Kidney epithelial cell (primary cell): ENCODE measurements around the gene CCN5. TPM values are rescaled to one million over a fixed set of nuclear protein-coding genes. Genes with fewer than 3 reads are reported as not detected.

Experiments used
- DNase-seq: peaks from one replicate; pipeline ENCODE4 v3.0.0-alpha.2; 2010; ENCODE audit warnings: low read depth
- H3K27me3 ChIP-seq: 2 replicates; pipeline ENCODE4 v1.6.0; 2011; ENCODE audit warnings: low read length; ENCODE audit not compliant: control insufficient read depth, insufficient read depth
- H3K36me3 ChIP-seq: 2 replicates; pipeline ENCODE4 v1.5.1; 2011; ENCODE audit warnings: low read length; ENCODE audit not compliant: control insufficient read depth, insufficient read depth
- H3K4me3 ChIP-seq: 2 replicates; pipeline ENCODE4 v1.5.1; 2011; ENCODE audit warnings: low read depth, mild to moderate bottlenecking, control low read depth, low read length
- total RNA-seq: library from RNA; depleted of rRNA; stranded (reverse); fragments of >200 nt; gene quantifications from 2 replicates; pipeline ENCODE4 v1.2.3, GENCODE V29; 2015
- TF ChIP-seq, protein P1 (sequence below): IDR thresholded peaks from 2 replicates; pipeline ENCODE4 v1.5.1; 2011; ENCODE audit warnings: mild to moderate bottlenecking, moderate library complexity, low read length, control low read depth, inconsistent platforms; ENCODE audit not compliant: insufficient read depth, poor library complexity, severe bottlenecking

The CCN5 gene
- total RNA-seq, 1 donor from 2014 or later: not detected

DNA sequence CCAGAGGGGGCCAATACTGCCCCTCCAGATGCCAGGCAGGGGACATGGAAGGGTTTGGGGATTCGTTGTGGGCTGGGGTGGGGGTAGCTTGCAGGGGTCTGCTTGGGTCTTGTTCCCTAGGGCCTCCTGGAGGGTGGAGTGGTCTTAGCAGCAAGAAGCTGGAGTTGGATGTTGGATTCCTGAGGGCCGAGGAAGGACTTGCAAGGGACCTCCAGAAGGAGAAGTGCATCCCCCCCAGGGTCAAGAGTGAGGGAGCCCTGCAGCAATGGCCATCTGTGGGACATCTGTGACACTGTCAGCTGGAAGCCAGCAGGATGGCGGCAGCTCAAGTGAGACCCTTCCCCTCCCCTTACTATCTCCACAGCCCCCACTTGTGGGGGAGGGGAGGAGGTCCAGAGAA, 25.4 kb upstream of the CCN5 start:
- DNase-seq: no peak
- Histone ChIP-seq H3K4me3 (no peak overlapping the region), H3K27me3 (no peaks in the 10 kb centered on the region), H3K36me3 (no peaks in the 10 kb centered on the region)
- TF ChIP-seq, protein P1, sequence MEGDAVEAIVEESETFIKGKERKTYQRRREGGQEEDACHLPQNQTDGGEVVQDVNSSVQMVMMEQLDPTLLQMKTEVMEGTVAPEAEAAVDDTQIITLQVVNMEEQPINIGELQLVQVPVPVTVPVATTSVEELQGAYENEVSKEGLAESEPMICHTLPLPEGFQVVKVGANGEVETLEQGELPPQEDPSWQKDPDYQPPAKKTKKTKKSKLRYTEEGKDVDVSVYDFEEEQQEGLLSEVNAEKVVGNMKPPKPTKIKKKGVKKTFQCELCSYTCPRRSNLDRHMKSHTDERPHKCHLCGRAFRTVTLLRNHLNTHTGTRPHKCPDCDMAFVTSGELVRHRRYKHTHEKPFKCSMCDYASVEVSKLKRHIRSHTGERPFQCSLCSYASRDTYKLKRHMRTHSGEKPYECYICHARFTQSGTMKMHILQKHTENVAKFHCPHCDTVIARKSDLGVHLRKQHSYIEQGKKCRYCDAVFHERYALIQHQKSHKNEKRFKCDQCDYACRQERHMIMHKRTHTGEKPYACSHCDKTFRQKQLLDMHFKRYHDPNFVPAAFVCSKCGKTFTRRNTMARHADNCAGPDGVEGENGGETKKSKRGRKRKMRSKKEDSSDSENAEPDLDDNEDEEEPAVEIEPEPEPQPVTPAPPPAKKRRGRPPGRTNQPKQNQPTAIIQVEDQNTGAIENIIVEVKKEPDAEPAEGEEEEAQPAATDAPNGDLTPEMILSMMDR: no peak

DNA sequence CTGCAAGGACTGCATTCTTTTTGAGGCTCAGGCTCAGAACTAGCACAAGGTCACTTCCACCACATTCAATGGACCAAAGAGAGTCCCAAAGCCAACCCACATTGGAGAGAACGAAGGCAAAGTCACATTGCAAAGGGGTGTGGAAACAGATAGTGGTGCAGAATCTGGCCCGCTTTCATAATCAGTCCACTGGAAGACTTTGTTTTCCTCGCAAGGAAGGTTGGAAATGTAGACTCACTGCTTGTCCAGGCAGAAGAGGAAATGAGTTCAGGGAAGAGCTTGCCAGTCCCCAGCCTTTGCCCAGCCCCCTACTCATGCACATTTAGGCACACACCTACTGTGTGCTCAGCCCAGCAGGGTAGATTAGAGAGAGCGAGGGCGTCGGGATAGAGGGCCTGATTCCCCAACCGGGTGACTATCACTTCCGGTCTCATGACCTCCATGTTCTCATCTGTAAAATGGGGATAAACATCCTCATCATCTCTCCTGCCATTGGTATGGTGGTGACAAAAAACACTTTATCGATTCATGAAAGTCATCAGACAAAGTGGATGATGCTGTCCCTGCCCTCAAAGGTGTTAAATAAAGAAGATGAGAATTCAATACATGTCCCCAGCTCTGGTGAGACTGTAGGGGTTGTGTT, 24.3 kb upstream of the CCN5 start:
- no peak for DNase-seq
- Histone ChIP-seq H3K36me3 (no peaks in the 10 kb centered on the region), H3K27me3 (no peaks in the 10 kb centered on the region), H3K4me3 (no peak overlapping the region)
- TF ChIP-seq, protein P1: no peak

DNA sequence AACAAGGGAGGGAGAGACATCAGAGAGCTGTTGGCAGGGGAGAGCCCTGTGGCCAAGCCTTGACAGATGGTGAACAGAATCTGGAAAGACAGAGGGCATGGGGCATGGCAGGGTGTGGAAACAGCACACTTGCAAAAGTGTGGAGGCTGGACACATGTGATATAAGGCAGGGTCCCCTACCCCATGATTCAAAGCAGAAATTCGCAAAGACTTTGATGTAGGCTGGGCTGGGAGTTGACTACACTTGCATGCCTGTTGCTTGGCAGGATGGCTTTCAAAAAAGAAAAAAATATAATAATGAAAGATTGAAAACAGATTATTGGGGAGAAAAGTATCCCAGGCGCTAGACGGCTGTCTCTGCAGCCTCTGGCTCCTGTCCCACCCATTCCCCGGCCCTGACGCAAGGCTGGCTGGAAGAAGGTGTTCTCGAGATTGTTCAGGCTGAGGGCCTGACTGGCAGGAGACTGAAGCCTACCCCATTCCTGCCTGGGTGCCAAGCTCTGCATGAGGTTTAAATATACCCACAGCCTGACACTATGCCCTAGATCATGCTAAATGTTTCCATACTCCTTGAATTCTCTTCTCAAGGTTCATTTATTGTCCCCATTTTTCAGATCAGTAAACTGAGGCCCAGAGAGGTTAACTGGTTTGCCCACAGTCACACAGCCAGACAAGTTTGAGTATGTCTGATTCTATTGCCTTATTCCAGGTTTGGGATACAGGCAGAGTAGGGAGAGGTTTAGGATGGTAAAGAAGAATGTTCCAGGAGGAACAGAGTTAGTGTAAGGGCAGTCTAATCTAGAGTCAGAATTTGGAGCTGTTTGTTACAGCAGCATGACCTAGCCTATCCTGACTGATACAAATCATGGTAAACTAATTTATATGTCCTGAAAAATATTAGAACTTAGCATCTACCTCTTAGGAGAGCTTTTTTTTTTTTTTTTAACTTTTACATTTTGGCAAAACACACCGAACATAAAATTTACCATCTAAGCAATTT, 23.4 kb upstream of the CCN5 start:
- no peaks in the 10 kb centered on the region for H3K27me3 ChIP-seq
- no peaks in the 10 kb centered on the region for H3K36me3 ChIP-seq
- TF ChIP-seq, protein P1: no peak
- no peak overlapping the region for H3K4me3 ChIP-seq
- no peak for DNase-seq

DNA sequence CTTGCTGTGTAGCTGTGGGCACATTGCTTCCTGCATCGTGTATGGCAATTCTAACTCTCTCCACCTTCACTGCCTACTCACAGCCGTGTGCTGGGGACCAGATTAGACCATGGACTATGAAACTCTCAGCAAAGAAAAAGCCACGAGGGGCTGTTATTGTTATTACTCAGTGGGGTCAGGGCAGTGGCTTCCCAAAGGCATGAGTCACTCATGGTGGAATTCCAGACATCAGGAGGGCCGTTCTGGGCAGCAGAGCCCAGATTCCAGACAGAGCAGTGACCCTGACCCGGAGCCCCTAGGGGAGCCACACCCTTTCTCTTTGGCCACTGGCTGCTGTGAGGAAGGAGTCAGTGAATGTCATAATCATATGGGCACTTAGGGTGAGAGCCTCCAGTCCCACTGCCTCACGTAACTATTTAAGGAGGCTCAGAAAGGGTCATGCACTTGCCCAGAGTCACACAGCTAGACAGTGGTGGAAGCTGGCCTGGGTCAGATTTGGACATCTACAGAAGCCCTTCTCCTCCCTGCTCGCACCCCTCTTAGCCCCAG, 22.2 kb upstream of the CCN5 start:
- DNase-seq: peak; percentile 94
- no peak overlapping the region for H3K4me3 ChIP-seq
- TF ChIP-seq, protein P1: no peak
- no peaks in the 10 kb centered on the region for H3K27me3 ChIP-seq
- no peaks in the 10 kb centered on the region for H3K36me3 ChIP-seq

DNA sequence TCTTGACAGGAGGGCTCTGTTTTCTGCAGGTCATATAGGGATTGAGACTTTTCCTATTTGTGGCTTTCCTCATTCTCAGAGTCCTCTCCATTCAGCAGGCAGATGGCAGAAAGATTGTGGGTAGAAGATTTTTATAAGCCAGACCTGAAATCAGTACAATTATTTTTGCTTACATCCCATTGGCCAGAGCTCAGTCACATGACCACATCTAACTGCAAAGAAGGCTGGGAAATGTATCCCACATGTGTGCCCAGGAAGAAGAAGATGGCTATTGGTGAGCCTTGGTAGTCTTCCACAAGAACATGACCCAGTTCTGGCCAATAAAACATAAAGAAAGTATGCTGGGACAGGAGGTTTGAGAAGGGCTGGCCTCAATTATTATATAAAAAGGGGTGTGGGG, 21.5 kb upstream of the CCN5 start:
- TF ChIP-seq, protein P1: no peak
- H3K36me3 ChIP-seq: no peaks in the 10 kb centered on the region
- H3K4me3 ChIP-seq: no peak overlapping the region
- H3K27me3 ChIP-seq: no peaks in the 10 kb centered on the region
- DNase-seq: no peak
